AG10803 (cell line): ENCODE results near the gene UGT1A4.

ENCODE experiments used
- DNase-seq: peaks from one replicate; pipeline ENCODE4 v3.0.0; 2010; ENCODE audit warnings: low read depth
- H3K4me3 ChIP-seq: 2 replicates; pipeline ENCODE4 v1.5.1; 2011; ENCODE audit warnings: mild to moderate bottlenecking, low read length, control low read depth
- CTCF ChIP-seq: conservative IDR thresholded peaks from 2 replicates; pipeline ENCODE4 v1.5.1; 2011; ENCODE audit warnings: mild to moderate bottlenecking, low read length, control low read depth, inconsistent platforms

Gene UGT1A4

GRCh38 chr2:233773854-233774253 is 55.3 kb downstream of the UGT1A4 start:
- no peak for DNase-seq
- TF ChIP-seq CTCF = no peak
- H3K4me3 ChIP-seq = no peak overlapping the region

GRCh38 chr2:233775414-233775813 is 56.9 kb downstream of the UGT1A4 start:
- no peak for DNase-seq
- no peak for TF ChIP-seq CTCF
- H3K4me3 ChIP-seq = no peak overlapping the region

- no peak for DNase-seq
- TF ChIP-seq CTCF = no peak
Measured at GRCh38 chr2:233778030-233778429, 59.5 kb downstream of the UGT1A4 start, which contains the start of gene MROH2A. TSS of gene MROH2A (plus strand) at chr2:233778330. CDS start at chr2:233779359, 1,029 bp downstream.

GRCh38 chr2:233779722-233780121 is 61.2 kb downstream of the UGT1A4 start:
- no peak overlapping the region for H3K4me3 ChIP-seq
- no peak for DNase-seq
- TF ChIP-seq CTCF = no peak

More at GRCh38 chr2:233778030-233778429, 59.5 kb downstream of the UGT1A4 start, which contains the start of gene MROH2A:
- no peak within 1 kb of the TSS for H3K4me3 ChIP-seq

- no peak for DNase-seq
- no peak overlapping the region for H3K4me3 ChIP-seq
- no peak for TF ChIP-seq CTCF
Measured at GRCh38 chr2:233780771-233781170, 62.2 kb downstream of the UGT1A4 start.

GRCh38 chr2:233789554-233789953 is 71.0 kb downstream of the UGT1A4 start:
- no peak for DNase-seq
- TF ChIP-seq CTCF = no peak
- no peak overlapping the region for H3K4me3 ChIP-seq

GRCh38 chr2:233791151-233791882 is 72.8 kb downstream of the UGT1A4 start:
- no peak overlapping the region for H3K4me3 ChIP-seq
- no peak for TF ChIP-seq CTCF
- DNase-seq = no peak
